CD4-positive, alpha-beta T cell treated with Interleukin-1 beta for 1 hour (primary cell): ENCODE results near the gene LIG3.
"Not testable (repeated sequence)": the region's sequence is repeated elsewhere in the genome, so short reads cannot be mapped to it uniquely, and the experiment has no call there.

Experiments used
- DNase-seq, 2 donors: peaks; one replicate each; pipeline ENCODE4 v3.0.0-alpha.2; 2020 to 2022

LIG3 gene

DNA sequence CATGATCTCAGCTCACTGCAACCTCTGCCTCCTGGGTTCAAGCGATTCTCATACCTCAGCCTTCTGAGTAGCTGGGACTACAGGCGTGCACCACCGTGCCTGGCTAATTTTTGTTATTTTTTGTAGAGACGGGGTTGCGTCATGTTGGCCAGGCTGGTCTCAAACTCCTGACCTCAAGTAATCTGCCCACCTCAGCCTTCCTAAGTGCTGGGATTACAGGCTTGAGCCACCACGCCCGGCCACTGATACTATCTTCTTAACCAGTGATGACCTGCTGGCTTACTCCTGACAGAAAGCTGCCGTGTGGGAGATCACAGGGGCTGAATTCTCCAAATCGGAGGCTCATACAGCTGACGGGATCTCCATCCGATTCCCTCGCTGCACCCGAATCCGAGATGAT lies 20.7 kb downstream of the LIG3 start:
- DNase-seq, result not testable (repeated sequence)

DNA sequence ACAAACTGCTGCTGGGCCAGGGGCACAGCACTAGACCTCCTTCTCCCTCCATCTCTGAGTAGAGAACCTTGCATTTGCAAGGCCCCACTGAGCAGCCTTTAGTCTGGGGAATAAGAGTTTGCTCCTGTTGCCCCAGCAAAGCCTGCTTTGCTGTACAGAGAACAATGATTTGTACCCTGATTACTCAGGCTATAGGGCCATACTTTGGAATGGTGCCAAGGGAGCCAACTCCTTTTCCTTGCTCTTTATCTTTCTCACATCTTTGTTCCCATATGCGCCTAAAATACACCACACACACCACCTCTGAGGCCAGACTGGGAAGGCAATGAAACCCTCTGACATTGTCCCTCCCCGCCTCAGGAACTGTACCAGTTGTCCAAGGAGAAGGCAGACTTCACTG lies 21.2 kb downstream of the LIG3 start:
- no peak for DNase-seq

DNA sequence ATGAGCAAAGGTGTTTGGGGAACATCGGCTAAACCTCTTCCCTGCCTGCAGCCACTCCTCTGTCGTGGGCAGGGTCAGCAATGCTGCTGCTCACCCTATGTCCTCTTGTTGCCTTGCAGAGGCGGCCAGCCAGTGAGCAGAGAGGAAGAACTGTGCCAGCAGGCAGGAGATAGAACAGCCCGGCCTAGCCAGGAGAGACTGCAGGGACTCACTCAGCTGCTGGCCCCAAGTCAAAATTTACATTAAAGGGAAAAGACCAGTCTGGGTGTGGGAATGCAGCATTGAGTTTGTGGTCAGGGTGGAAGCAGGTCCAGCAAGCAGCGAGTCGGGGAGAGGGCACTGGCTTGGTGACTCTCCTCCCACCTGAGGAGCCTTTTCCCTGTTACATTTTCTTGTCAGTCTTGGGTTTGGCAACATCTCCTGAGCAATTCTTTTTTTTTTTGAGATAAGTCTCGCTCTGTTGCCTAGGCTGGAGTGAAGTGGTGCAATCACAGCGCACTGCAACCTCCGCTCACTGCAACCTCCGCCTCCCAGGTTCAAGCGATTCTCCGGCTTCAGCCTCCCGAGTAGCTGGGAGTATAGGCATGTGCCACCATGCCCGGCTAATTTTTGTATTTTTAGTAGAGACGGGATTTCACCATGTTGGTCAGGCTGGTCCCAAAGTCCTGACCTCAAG lies 22.7 kb downstream of the LIG3 start:
- DNase-seq, result no peak

DNA sequence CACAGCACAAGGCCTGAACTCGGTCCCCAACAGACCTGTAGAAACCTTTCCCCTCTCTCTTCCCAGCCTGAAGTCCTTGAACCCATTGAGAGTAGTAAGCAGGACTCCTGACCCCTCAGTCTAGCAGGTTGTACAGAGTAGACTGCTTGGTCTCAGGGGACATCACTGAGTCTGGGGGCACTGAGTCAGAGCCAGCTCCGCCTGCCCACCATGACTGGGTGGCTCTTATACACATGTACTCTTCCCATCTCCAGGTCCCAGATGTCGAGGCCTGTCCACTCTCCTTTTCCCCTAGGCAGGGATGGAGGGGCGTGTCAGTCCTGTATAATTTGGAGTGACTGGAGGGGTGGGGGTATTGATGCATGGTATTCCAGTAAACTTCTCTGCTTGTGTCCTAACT lies 23.5 kb downstream of the LIG3 start:
- DNase-seq, result no peak

DNA sequence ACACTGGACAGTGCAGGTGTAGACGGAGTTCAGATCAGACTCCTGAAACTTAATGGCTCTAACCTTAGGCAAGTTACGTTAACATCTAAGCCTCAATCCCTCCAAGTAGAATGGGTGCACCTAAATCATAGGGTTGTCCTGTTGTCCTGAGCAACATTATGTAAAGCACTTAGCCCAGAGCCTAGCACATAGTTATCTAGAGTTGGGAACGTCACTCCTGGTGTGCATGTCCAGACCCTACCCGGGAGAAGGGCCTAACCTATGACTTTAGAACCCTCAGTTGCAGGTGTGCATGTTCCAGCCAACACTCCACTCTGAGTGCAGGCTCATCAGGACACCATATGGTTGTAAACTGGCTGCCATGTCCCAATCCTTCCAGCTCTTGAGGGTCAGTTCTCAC lies 26.0 kb downstream of the LIG3 start:
- DNase-seq, result no peak

DNA sequence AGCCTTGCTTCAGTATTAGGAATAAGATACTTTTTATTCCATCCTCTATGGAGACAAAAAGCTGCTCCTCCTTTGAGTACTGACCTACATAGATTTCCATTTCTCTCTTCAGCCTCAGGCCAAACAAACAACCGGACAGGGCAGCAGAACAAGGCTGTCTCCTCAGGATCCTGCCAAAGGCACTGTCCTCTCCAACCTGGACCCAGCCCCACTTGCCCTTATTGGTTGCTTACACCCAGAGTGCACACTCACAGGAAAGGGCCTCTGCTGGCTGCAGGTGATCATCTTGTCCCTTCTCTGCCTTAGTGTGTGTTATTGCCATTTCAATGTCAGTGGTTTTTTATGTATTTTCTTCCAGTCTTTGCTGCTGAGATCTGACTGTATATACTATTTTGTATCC lies 26.6 kb downstream of the LIG3 start:
- no peak for DNase-seq

DNA sequence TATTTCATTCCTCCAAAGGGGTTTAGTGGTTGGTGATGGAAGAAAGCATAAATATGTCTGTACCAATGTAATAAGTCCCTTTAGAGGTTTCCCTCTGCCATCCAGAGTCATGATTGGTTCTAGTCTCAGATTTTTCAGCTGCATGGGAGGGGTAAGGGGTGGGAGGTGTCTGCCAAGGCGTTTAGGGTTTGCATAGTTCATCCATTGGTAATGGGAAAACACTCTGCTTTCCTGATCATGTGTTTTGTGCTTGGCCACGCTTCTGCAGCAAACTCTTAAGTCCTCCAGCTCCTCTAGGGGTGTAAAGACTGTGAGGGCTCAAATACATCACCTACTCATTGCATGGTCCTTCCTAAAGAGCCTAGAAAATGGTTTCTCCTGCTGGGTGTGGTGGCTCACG lies 29.8 kb downstream of the LIG3 start:
- DNase-seq, result no peak

DNA sequence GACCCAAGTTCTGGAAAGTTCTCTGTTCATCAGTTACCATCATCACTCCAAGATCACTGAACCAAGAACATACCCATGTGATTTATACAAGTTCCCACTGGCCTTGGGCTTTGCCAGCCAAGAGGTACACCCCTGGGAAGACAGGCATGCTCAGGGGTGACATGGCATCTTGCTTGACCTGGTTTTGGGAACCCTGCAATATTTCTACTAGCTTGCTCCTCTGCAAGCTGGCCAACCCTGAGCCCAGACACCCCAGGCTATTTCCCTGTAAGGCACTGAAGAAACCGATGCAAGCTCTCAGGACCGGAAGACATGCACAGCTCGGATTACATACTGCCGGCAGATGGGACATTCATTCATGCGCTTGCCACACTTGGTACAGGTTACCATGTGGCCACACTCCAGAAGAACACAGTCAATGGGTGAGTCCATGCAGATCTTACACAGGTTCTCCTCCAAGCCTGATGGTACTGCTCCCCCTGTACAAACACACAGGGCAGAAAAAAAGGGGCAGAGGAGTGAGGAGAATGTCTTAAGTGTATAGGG lies 31.4 kb downstream of the LIG3 start:
- DNase-seq, result no peak

DNA sequence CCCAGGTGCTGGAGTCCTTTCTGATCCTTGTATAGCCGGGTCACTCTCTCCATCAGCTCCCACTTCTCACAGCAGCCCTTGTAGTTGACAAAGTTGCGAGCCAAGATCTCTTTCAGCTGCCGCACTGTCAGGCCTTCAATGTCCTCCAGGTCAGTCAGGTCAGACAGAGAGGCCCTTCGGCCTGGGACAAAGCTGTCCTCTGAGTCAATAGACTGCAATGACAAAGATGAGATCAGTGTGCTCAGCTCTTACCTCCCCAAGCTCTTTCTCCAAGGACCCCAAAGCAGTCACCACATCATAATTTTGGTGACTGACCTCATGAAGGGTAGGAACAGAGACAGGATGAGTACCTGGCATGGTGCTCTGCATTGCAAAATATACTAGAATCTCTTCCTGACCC lies 36.1 kb downstream of the LIG3 start:
- no peak for DNase-seq

DNA sequence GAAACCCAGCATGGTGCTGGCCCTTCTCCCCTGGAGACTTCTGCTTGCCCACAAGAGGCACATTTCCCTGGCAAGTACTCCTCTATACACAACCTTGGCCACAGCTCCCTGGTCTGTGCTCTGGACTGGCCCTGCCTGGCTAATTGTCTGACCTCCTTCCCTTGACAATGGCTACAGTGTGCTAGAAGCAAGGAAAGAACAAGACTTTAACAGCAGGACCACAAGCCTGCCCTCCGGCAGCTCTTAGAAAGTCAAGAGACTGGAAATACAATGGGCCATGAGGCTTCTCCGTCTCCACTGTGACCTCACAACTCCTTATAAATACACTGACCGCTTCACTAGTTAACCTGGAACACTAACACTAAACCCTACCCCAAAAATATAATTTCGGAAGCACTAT lies 36.7 kb downstream of the LIG3 start:
- no peak for DNase-seq

DNA sequence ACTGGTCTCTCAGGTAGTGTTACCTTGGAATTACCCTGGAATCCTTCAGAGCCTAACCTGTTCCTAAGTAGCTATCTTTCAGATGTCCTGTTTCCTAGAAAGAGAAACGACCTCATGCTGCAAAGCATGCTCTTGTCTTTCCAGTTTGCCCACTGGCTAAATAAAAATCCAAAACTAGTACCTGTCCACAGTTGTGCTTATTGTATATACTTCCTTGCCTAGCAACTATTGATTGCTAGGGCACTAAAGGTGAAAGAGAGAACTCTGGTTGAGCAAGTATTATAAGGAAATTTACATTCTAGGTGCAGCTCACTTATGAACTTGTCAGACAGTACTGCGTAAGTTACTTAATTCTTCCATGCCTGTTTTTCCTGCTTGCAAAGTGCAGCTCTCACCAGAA lies 38.5 kb downstream of the LIG3 start:
- DNase-seq, result no peak

DNA sequence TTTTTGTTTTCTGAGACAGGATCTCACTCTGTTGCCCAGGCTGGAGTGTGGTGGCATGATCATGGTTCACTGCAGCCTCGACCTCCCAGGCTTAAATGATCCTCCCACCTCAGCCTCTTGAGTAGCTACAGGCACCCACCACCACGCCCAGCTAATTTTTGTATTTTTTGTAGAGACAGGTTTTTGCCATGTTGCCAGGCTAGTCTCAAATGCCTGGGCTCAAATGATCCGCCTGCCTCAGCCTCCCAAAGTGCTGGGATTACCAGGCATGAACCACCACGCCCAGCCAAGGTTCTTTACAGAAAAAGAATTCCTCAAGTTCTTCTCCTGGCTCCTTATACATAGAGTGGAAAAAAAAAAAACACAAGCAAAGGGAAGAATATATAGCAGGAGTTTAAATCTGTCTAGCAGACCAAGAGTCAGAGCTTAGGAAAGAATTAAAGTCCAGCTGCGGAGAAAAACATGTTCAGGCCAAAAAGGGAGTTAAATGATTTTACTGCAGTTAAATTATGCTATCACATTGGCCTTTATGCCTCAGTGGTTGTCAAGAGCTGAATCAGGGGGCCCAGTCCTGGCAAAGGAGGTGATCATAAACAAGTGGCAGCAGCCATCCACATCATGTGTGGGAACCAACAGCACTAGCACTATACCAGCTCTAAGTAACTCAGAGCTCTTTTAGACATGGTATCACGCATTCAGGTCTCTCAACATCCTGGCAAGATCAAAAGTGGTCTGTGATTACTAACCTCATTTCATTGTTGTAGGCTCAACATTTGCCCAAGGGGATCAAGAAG lies 39.3 kb downstream of the LIG3 start:
- no peak for DNase-seq

DNA sequence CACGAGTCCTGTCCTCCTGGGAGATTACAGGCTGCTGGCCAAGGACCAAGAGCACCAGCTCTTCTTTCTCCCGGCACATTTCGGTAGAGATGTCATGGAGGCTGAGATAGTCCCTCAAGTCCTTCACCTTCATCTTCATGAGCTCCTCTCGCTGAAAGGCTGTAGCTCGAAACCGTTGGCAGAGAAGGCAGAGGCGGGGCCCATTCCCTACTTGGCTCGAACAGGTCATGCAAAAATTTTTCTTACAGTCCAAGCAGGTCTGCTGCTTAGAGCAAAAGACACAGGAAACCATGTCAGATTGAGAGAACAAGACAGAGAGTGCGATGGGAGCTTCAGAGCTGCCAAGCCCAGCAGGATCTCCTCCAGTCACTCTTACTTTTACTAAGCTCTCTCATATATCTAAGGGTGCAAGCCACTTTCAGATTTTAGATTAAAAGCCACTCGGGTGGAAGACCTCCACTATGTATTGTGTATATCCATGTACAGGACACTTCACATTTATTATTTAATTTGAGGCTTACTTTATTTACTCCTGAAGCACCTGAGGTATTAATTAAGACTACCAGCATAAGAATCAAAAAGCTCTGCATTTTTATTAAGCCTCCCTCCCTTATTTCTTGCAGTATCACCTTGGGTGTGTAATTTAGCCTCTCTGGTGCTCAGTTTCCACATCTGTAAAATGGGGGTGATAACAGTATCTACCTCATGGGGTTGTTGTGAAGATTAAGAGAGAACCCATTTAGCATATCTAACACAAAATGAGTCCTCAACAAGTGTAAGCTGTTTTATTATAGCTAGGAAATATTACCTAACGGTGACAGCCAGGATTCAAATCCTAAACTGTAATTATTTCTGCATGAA lies 41.4 kb downstream of the LIG3 start:
- DNase-seq, result no peak

DNA sequence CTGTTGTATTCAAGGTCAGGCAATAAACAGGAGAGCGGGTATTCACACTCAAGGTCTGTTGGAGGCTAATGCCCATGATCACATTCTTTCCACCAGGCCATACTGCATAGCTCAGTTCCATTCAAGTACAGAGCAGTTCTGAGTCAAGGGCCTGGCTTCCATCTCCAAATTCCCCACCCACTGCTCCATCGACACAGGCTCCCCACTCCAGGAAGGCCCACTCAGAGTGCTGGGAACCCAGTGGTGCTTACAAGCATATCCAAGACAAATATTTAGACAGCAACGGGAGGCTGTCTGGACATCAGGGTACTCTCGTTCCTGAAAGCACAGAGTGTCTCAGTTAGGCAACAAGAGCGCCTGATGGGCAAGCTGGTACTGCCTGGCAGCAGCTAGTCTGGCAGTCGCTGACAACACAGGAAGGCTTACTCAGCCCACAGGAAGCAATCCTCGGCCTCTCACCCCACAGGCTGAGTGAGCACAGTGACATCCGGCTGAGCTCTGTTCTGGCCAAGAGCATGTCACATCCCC lies 42.3 kb downstream of the LIG3 start:
- DNase-seq, result peak; percentile 76 to 79

DNA sequence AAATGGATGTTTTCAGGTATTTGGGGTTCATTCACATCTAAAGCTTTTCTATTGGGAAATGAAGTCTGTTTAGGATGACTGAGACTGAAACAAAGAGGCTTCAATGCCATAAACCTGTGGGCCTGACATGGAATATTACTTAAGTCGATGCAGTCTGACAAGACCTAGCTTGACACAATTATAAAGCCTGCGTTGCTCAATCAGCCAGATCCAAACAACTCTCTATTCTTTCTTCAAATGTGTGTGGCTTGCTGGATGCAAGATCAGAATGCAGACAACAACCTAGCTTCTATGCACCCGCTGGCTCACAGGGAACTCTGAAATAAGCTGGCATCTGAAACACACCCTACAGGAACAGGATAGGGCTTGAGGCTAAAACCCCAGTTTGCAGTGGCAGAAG lies 43.2 kb downstream of the LIG3 start:
- DNase-seq, result no peak

DNA sequence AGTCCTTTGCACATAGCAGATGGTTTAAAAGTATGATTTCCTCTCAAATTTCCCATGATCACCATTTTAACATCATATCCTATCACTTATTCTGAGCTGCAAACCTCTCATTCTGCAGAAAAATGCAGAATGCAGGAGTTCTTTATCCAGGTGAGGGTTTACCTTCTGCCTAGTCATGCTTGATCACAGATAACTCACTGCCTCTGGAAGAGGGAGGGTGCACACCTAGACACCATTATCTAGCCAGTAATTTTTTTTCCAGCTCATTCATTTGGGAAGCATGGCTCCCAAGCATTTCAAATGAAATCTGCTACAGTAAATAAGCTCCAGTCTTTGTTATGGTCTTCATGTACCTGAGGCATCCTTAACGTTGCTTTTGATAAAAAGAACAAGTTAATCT lies 45.2 kb downstream of the LIG3 start:
- DNase-seq, result no peak

DNA sequence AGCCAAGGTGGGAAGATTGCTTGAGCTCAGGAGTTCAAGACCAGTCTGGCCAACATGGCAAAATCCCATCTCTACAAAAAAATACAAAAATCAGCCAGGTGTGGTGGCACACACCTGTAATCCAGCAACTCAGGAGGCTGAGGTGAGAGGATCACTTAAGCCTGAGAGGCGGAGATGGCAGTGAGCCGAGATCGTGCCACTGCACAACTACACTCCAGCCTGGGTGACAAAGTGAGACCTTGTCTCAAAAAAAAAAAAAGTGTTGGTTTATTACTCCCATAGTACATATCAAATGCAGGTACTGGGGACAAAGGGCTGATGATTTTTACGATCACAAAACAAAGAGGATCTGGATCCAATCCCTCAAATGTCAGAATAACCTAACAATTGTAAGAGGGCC lies 47.8 kb downstream of the LIG3 start:
- not testable (repeated sequence) for DNase-seq

DNA sequence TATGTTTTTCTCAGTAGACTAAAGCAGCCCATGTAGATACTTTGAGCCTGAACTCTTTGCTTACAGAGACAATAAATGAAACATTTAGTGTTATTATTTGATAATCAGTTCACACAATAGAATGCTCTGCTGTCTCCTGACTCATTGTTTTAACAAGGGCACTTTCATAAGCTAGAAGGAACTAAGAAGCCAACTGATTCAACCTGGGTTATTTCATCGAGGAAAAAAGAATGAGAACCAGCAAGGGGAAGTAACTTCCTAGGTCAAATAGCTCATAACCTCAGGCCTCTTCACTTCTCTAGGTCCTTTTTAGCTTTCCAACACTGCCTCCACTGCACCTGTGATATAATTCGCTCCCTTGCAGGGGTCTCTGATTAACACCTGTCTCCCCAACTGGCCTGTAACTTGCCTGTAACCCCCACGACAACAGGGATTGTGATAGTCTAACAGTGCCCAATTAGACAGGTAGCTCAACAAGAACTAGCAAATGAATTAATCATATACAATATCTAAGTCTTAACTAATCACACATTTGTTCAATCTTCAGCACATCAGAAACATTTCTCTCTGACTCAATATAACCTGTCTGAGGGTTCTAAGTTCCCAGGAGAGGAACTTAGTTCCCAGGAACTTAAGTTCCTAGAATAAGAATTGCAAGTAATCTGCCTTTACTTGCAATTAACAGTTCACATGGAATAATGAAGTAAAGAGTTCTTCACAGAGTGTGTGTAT lies 48.4 kb downstream of the LIG3 start:
- DNase-seq, result no peak

DNA sequence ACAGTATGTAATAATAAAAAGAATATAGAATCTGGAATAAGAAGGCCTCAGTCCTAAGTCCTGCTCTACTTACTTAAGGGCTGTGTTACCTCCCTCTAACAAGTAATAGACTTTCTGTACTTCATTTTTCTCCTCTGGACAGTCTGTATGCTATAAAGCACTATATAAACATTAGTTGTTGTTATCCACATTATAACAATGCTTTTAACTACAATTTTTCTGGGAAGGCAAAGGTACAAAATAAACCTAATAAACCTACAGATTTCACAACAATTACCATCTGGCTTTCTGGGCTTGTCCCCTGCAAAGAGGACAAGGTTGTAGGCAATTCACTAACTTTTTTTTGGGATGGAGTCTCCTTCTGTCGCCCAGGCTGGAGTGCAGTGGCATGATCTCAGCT lies 50.5 kb downstream of the LIG3 start:
- DNase-seq, result no peak

DNA sequence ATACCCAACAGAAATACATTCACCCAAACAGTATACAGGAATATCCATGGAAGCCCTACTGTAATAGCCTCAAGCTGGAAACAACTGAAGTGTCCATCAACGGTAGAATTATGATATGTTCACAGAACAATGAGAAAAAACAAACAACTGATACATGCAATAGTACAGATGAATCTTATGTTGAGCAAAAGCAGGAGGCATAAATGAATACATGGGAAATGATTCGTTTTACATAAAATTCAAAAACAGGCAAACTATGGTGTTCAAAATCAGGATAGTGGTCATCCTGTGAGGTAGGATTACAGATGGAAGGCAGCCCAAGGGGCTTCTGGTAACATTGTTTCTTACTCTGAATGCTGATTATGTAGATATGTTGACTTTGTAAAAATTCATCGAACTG lies 58.1 kb downstream of the LIG3 start:
- DNase-seq, result no peak

DNA sequence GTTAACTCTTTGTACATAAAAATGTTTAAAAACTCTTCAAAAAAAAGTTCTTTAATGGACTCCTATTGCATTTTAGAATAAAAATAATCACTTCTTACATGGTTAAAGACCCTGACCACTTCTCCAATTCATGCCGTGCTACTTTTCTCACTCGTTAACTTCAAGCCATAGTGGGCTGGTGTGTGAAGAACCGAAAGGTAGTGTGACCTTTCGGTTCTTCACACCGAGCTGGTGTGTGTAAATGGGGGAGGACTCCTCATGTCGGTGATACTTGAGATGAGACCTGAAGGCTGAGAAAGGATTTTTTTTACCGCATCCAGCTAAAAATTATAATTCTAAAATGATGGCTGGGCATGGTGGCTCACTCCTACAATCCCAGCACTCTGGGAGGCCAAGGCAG lies 61.1 kb downstream of the LIG3 start:
- no peak for DNase-seq

DNA sequence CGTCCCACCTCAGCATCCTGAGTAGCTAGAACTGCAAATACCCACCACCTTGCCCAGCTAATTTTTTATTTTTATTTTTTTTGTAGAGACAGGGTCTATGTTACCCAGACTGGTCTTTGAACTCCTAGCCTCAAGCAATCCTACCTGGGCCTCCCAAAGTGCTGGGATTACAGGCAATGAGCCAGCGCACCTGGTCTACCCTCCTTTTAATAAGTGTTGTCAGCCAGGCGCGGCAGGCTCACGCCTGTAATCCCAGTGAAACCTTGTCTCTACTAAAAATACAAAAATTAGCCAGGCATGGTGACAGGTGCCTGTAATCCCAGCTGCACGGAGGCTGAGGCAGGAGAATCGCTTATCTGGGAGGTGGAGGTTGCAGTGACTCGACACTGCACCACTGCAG lies 63.9 kb downstream of the LIG3 start:
- DNase-seq, result no peak
